Smooth muscle cell of the pulmonary artery (primary cell): ENCODE measurements around the gene SLC36A1. TPM values are rescaled to one million over a fixed set of nuclear protein-coding genes. Genes with fewer than 3 reads are reported as not detected.

Source experiments
- total RNA-seq: library from RNA; depleted of rRNA; stranded (reverse); fragments of >200 nt; gene quantifications from 2 replicates; pipeline ENCODE4 v1.2.3, GENCODE V29; 2014

The SLC36A1 gene
- 8.1 and 9.7 TPM in 2 replicates for total RNA-seq

DNA sequence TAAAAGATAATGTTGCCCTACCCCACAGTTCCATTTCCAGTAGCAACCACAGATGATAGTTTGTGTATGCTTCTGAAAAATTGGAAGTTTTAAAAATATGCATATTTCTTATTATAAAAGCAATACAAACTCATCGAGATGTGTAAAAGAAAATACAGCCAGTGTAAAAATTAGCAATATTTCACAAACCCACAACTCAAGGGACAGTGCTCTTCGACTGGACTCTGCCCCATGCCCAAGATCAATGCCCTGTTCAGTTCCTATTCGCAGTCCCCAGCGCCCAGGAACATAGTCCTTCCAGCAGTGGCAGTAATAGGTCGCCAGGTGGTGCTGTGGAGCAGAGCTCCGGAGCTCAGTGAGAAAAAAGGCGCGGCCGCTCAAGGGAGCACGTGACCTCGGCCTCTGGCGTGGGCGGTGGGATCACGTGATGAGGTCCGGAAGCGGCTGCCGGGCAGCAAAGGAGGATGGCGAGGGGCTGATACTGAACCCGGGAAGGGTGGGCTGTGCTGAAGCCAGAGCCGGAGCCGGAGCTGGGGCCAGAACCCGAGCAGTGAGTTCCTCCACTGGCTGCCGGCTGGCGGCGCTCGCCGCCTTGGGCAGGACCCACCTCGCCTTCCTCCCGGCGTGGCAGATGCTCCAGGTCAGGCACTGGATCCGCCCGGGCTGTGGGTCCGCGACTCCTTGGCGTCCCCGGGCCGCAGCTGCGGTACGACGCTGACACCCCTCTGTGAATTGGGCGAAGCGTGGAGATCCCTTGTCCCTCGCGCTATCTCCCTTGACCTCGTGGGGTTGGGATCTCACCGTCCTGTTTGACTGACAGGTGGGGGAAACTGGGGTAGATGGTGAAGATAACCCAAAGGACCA is at the start of gene SLC36A1:
SLC36A1 (plus strand) TSS at position 430 of the 864 bp plus-strand sequence. CDS start 11,190 bp downstream, outside the sequence.

Other genes starting within 250 kb of the SLC36A1 start
- gene CCDC69, start 223.5 kb upstream of the SLC36A1 start, total RNA-seq, result 0.65 and 1.0 TPM in 2 replicates
- 30.6 and 38.9 TPM in 2 replicates for gene GM2A, start 194.4 kb upstream of the SLC36A1 start, total RNA-seq
- gene SLC36A3, start 143.8 kb upstream of the SLC36A1 start, total RNA-seq, result not detected in 2 replicates
- not detected in 2 replicates for gene SLC36A2, start 100.0 kb upstream of the SLC36A1 start, total RNA-seq
- gene FAT2, start 143.7 kb downstream of the SLC36A1 start, total RNA-seq, result 0.07 and 0.26 TPM in 2 replicates
- gene SPARC, start 239.3 kb downstream of the SLC36A1 start, total RNA-seq, result 3,440 and 4,647 TPM in 2 replicates